Astrocyte of the cerebellum (primary cell): ENCODE data around the gene HAUS8.

ENCODE experiments used
- DNase-seq: peaks from one replicate; pipeline ENCODE4 v3.0.0-alpha.2; 2011; ENCODE audit warnings: low read depth
- H3K4me3 ChIP-seq: 2 replicates; pipeline ENCODE4 v1.5.1; 2011; ENCODE audit warnings: mild to moderate bottlenecking, low read depth, low read length, moderate library complexity
- in situ Hi-C: cut with HindIII; loops from 2 replicates; pipeline ENCODE4 v1.10.0; 2017; ENCODE audit warnings: low sequenced_read_pairs
- TF ChIP-seq, protein P1 (sequence below): IDR thresholded peaks from 2 replicates; pipeline ENCODE4 v1.5.1; 2012; ENCODE audit warnings: low read length, low read depth, moderate library complexity, mild to moderate bottlenecking; ENCODE audit errors: missing control alignments

HAUS8 gene

DNA sequence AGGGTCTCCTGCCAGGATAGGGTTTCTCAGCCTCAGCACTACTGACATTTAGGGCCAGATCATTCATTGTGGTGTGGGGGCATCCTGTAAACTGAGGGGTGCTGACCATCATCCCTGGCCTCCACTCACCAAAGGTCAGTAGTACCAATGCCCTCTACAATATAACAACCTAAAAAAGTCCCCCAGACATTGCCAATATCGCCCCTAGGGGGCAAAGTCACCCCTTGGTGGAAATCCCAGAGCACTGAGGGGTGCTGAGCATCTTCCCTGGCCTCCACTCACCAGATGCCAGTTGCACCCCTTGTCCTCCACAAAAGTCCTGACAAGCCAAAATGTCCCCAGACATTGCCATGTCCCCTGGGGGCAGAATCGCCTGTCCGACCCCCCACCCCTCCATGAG is 70.3 kb downstream of the HAUS8 start:
- no peak for DNase-seq
- no peak overlapping the region for H3K4me3 ChIP-seq
- in situ Hi-C loops, result no loop called here
- TF ChIP-seq, protein P1, sequence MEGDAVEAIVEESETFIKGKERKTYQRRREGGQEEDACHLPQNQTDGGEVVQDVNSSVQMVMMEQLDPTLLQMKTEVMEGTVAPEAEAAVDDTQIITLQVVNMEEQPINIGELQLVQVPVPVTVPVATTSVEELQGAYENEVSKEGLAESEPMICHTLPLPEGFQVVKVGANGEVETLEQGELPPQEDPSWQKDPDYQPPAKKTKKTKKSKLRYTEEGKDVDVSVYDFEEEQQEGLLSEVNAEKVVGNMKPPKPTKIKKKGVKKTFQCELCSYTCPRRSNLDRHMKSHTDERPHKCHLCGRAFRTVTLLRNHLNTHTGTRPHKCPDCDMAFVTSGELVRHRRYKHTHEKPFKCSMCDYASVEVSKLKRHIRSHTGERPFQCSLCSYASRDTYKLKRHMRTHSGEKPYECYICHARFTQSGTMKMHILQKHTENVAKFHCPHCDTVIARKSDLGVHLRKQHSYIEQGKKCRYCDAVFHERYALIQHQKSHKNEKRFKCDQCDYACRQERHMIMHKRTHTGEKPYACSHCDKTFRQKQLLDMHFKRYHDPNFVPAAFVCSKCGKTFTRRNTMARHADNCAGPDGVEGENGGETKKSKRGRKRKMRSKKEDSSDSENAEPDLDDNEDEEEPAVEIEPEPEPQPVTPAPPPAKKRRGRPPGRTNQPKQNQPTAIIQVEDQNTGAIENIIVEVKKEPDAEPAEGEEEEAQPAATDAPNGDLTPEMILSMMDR, result no peak

GRCh38 chr19:17004386-17004785 is 70.9 kb downstream of the HAUS8 start:
- TF ChIP-seq, protein P1, result no peak
- in situ Hi-C loops, result no loop called here
- no peak for DNase-seq
- H3K4me3 ChIP-seq, result no peak overlapping the region

- no peak for DNase-seq
- in situ Hi-C loops, result no loop called here
- H3K4me3 ChIP-seq, result no peak overlapping the region
- TF ChIP-seq, protein P1, result no peak
These were observed 72.8 kb downstream of the HAUS8 start for GRCh38 chr19:17002455-17002854.

GRCh38 chr19:17001603-17002183 is 73.6 kb downstream of the HAUS8 start:
- TF ChIP-seq, protein P1, result no peak
- in situ Hi-C loops, result no loop called here
- no peak overlapping the region for H3K4me3 ChIP-seq
- no peak for DNase-seq
